Thymus (tissue), 11 donors: Measurements from ENCODE around the gene TLR3. TPM values are rescaled to one million over a fixed set of nuclear protein-coding genes. Genes with fewer than 3 reads are reported as not detected.

Experiments used
- DNase-seq, 9 donors: peaks; one replicate each; pipeline ENCODE4 v3.0.0-alpha.2; 2013; ENCODE audit warnings: low spot score in 9 of 9, low read depth in 6 of 9, missing footprints in 1 of 9
- H3K27ac ChIP-seq, 2 donors: one replicate each; pipeline ENCODE4 v1.5.1; 2013; ENCODE audit warnings: control low read depth in 1 of 2, low read depth in 1 of 2, low read length in 1 of 2, mild to moderate bottlenecking in 1 of 2, moderate library complexity in 1 of 2
- H3K27me3 ChIP-seq, 2 donors: one replicate each; pipeline ENCODE4 v1.5.1; 2013; ENCODE audit warnings: low read length in 1 of 2; ENCODE audit not compliant: control insufficient read depth in 2 of 2, insufficient read depth in 1 of 2
- H3K36me3 ChIP-seq, 2 donors: one replicate each; pipeline ENCODE4 v1.5.1; 2013; ENCODE audit warnings: low read length in 1 of 2, mild to moderate bottlenecking in 1 of 2, moderate library complexity in 1 of 2; ENCODE audit not compliant: control insufficient read depth in 2 of 2, insufficient read depth in 2 of 2
- H3K4me1 ChIP-seq, 2 donors: one replicate each; pipeline ENCODE4 v1.5.1; 2013; ENCODE audit warnings: low read length in 2 of 2; ENCODE audit not compliant: control insufficient read depth in 2 of 2, insufficient read depth in 2 of 2
- H3K4me3 ChIP-seq, 2 donors: one replicate each; pipeline ENCODE4 v1.5.1; 2013; ENCODE audit warnings: low read length in 2 of 2, control low read depth in 1 of 2, mild to moderate bottlenecking in 1 of 2
- H3K9me3 ChIP-seq, 2 donors: one replicate each; pipeline ENCODE4 v1.5.1; 2013; ENCODE audit warnings: low read length in 1 of 2, mild to moderate bottlenecking in 1 of 2; ENCODE audit not compliant: control insufficient read depth in 2 of 2, insufficient read depth in 1 of 2
- WGBS: extraction: QIAGEN DNeasy Blood & Tissue Kit; methylation state at CpG from one replicate; pipeline ENCODE4 v1.1.7; 2013; 5-methylcytosine and 5-hydroxymethylcytosine counted together
- polyA plus RNA-seq: library from polyadenylated mRNA; stranded (reverse); fragments of 200-250 nt; gene quantifications from one replicate; pipeline ENCODE4 v1.2.3, GENCODE V29; 2013
- total RNA-seq: library from RNA; stranded (reverse); fragments of 120-200 nt; gene quantifications from one replicate; pipeline ENCODE4 v1.2.4, GENCODE V29; 2013
- donor health status: healthy.

The TLR3 gene
- total and polyA plus RNA-seq, 2 donors: 1.7 to 2.6 TPM

DNA sequence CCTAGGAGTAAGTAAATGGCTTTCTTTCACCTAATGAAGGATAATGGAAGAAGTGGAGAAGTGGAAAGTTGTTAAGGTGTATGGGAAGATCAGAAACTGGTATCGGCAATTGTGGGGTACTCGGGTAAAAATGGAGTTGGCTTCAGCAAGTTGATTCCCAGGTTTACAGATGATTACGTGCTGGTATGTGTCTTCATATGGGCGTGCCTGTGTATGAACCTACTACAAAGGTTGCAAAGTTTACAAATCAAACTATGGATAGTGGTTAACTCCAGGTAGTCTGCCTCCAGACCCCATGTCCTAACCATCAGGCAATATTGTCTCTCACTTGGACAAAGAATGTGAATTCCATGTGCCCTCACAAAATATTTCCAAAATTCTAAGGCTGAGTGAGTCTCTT is 773 bp downstream of the TLR3 start:
- no peak for DNase-seq
- H3K4me1 ChIP-seq: peaks cover 3 to 4% of the 10 kb centered on the region in 2 donors
- no peaks in the 10 kb centered on the region for H3K27me3 ChIP-seq
- no peak overlapping the region for H3K27ac ChIP-seq
- no peaks in the 10 kb centered on the region for H3K9me3 ChIP-seq
- 92% methylated on average over 4 of the region's 4 CpGs for WGBS
- no peaks in the 10 kb centered on the region for H3K36me3 ChIP-seq
- no peak overlapping the region for H3K4me3 ChIP-seq

DNA sequence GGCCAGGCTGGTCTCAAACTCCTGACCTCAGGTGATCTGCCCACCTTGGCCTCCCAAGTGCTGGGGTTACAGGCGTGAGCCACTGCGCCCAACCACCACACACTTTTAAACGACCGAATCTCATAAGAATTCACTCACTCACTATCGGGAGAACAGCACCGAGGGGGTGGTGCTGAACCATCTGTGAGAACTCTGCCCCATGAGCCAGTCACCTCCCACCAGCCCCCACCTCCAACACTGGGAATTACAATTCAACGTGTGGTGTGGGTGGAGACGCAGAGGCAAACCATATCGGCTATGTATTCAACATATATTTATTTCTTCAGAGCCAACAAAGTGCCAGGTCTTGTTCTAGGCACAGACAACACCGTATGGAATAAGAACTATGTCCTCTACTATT is 3.6 kb downstream of the TLR3 start:
- WGBS: 98% methylated on average over 10 of the region's 10 CpGs
- no peaks in the 10 kb centered on the region for H3K27me3 ChIP-seq
- no peak overlapping the region for H3K4me3 ChIP-seq
- H3K9me3 ChIP-seq: no peaks in the 10 kb centered on the region
- DNase-seq: no peak
- H3K27ac ChIP-seq: no peak overlapping the region
- H3K4me1 ChIP-seq: peaks cover 3 to 4% of the 10 kb centered on the region in 2 donors
- H3K36me3 ChIP-seq: no peaks in the 10 kb centered on the region

DNA sequence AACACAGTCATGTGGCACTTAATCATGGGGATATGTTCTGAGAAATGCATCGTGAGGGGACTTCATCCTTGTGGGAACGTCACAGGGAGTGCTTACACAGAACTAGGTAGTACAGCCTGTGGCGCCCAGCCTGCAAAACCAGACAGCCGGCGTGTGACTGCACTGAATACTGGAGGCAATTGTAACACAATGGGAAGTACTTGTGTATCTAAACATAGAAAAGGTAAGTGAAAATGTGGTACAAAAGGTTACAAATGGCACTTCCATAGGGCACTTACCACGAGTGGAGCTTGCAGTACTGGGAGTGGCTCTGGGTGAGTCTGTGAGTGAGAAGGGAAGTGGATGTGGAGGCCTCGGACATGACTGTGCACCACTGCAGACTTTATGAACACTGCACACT is 5.2 kb downstream of the TLR3 start:
- DNase-seq: peak in 1 of 9 donors; percentile 19
- Histone ChIP-seq H3K4me1 (no peaks in the 10 kb centered on the region), H3K27ac (no peak overlapping the region), H3K4me3 (no peak overlapping the region), H3K36me3 (no peaks in the 10 kb centered on the region), H3K9me3 (no peaks in the 10 kb centered on the region), H3K27me3 (peaks cover 0 to 3% of the 10 kb centered on the region in 2 donors)
- 83% methylated on average over 7 of the region's 7 CpGs for WGBS

DNA sequence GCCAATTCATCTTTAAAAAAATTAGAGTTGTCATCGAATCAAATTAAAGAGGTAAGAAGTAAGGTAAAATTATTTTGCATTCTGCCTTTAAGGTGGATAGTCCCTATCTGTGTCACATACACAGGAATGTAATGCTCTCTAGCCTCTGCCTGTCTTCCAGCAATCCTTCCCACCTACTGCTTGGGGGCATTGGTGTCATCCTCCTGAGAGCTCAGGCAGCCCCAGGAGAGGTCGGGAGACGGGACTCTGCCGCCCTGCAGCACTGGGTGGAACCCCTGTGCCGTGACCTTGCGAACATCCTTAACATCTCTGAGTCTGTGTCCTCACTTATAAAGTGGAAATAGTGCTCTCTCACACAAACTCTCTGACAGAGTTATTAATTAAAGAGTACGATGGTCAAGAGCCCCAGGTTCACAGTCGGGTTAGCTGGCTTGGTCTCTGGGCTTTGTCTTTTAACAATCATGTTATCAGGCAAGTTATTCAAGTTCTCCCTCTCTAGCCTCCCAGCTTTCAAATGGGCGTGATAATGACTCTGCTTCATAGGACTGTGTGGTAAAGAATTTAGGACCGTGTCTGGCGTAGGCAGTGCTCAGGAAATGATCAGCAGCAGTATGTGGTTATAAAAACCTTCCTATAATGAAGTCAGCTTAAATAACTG is 10.2 kb downstream of the TLR3 start:
- Histone ChIP-seq H3K36me3 (no peaks in the 10 kb centered on the region), H3K27me3 (peaks cover 0 to 6% of the 10 kb centered on the region in 2 donors), H3K9me3 (no peaks in the 10 kb centered on the region), H3K4me1 (no peaks in the 10 kb centered on the region), H3K27ac (no peak overlapping the region), H3K4me3 (no peak overlapping the region)
- 83% methylated on average over 11 of the region's 11 CpGs for WGBS
- DNase-seq: no peak

DNA sequence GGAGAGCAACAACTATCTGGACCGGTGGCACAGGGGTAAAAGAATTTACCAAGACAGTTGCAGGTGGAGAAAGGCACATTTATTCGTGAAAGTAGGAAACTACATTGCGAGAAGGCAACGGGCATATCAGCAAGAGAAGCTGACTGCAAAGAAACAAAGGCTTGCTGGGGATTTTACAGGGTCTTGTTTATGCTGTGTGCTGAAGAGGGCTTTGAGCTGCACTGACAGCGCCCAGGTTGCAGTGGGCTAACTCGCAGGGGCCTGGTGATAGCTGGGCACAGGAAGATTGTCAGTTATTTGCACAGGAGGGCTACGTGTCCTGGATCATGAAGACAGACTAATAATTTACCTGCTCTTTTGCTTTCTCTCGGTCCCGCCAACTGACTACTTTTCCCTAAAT is 10.7 kb downstream of the TLR3 start:
- DNase-seq: no peak

DNA sequence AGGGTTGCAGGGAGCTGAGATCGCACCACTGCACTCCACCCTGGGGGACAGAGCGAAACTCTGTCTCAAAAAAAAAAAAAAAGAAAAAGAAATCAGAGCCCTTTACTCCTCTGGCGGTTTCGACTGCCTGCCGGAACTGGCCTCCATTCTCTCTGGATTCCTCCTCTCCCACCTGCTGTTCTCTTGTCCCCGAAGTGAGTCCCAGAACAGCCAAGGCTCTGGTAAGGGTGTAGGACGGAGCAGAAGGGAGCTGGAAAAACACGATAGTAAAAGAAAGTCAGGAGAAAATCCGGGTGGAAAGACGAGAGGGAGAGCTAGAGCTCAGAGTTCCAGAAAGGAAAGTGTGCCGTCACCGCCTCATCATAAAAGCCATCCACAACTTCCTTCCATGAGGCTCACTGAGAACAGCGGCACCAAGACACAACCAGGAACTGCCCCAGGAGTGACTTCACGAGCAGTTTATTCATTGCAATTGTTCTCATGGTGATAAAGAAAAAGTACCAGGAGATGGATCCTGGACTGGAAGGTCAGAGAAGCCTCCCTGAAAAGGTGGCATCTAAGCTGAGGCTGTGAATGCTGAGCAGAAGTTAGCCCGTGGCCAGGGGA is 12.3 kb downstream of the TLR3 start:
- Histone ChIP-seq H3K27me3 (peaks cover 0 to 6% of the 10 kb centered on the region in 2 donors), H3K36me3 (no peaks in the 10 kb centered on the region), H3K27ac (no peak overlapping the region), H3K4me3 (no peak overlapping the region), H3K4me1 (no peaks in the 10 kb centered on the region), H3K9me3 (no peaks in the 10 kb centered on the region)
- no peak for DNase-seq
- 94% methylated on average over 15 of the region's 15 CpGs for WGBS

More for the DNA sequence above, 10.7 kb downstream of the TLR3 start:
- Histone ChIP-seq H3K4me1 (no peaks in the 10 kb centered on the region), H3K27me3 (peaks cover 0 to 6% of the 10 kb centered on the region in 2 donors), H3K27ac (no peak overlapping the region), H3K4me3 (no peak overlapping the region), H3K36me3 (no peaks in the 10 kb centered on the region), H3K9me3 (no peaks in the 10 kb centered on the region)
- 95% methylated on average over 9 of the region's 9 CpGs for WGBS

DNA sequence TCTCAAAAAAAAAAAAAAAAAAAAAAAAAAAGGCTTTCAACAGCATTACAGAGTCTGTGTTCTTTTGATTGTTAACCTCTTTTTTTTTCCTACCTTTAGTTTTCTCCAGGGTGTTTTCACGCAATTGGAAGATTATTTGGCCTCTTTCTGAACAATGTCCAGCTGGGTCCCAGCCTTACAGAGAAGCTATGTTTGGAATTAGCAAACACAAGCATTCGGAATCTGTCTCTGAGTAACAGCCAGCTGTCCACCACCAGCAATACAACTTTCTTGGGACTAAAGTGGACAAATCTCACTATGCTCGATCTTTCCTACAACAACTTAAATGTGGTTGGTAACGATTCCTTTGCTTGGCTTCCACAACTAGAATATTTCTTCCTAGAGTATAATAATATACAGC is 13.3 kb downstream of the TLR3 start:
- 97% methylated on average over 4 of the region's 4 CpGs for WGBS
- no peaks in the 10 kb centered on the region for H3K36me3 ChIP-seq

DNA sequence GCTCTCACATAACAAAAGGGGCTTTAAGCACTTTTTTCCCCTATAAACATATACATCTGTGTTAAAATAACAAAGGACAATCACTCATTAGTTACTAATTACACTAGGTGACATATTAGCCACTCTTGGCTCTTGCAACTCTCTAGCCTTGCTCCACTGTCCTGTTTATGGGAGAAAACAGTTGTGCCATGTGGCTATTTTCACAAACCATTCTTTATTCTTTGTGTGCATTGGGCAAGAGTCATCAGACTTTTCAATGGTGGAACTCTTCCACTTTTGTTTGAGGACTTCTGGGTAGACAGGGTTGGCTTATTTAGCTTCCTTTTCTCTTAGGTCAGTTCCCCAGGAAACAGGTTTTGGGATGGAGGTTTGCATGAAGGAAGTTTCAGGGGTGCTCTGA is 19.6 kb downstream of the TLR3 start:
- no peaks in the 10 kb centered on the region for H3K9me3 ChIP-seq
- no peak overlapping the region for H3K27ac ChIP-seq
- H3K36me3 ChIP-seq: no peaks in the 10 kb centered on the region
- DNase-seq: no peak
- H3K27me3 ChIP-seq: no peaks in the 10 kb centered on the region
- no peaks in the 10 kb centered on the region for H3K4me1 ChIP-seq
- H3K4me3 ChIP-seq: no peak overlapping the region

More for the DNA sequence above, 13.3 kb downstream of the TLR3 start:
- Histone ChIP-seq H3K27ac (no peak overlapping the region), H3K9me3 (no peaks in the 10 kb centered on the region), H3K4me1 (no peaks in the 10 kb centered on the region), H3K4me3 (no peak overlapping the region), H3K27me3 (peaks cover 0 to 6% of the 10 kb centered on the region in 2 donors)
- DNase-seq: no peak

DNA sequence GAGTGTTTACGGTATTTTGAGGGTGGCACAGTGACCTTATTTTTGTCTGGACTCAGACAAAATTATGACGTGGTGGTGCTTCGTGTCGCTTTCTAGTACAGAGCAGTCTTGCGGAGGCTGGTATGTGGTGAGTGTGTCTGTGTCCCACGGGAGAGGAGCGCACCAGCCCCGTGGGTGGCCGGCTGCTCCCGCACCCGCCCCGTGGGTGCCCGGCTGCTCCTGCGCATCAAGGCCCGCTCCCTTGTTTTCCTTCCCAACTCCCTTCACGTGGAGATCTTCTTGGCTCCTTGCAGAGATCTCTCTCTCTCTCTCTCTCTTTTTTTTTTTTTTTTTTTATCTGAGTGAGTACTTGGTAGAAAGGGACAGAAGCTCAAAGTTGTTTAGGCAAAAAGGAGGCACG is 23.3 kb downstream of the TLR3 start:
- 96% methylated on average over 17 of the region's 17 CpGs for WGBS
- no peak for DNase-seq
- H3K27me3 ChIP-seq: peaks cover 0 to 2% of the 10 kb centered on the region in 2 donors
- no peaks in the 10 kb centered on the region for H3K9me3 ChIP-seq
- H3K4me3 ChIP-seq: no peak overlapping the region
- H3K36me3 ChIP-seq: no peaks in the 10 kb centered on the region
- no peaks in the 10 kb centered on the region for H3K4me1 ChIP-seq
- H3K27ac ChIP-seq: no peak overlapping the region
